ENCODE measurements around the gene SMG6.

GRCh38 chr17:2016494-2016893, 287.1 kb downstream of the SMG6 start:
- no peak for TF ChIP-seq EZH2 (IDR thresholded peaks at IDR 0.05; ENCODE audit: low read depth, low read length, severe bottlenecking)
- no peak for TF ChIP-seq ZNF274 (IDR thresholded peaks at IDR 0.05; ENCODE audit: borderline replicate concordance, extremely low read depth, low read length)
- TF ChIP-seq, protein P1, sequence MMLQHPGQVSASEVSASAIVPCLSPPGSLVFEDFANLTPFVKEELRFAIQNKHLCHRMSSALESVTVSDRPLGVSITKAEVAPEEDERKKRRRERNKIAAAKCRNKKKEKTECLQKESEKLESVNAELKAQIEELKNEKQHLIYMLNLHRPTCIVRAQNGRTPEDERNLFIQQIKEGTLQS (IDR thresholded peaks at IDR 0.05; ENCODE audit: insufficient read depth, low read depth, low read length), result no peak
- TF ChIP-seq CTCF (IDR thresholded peaks at IDR 0.05; ENCODE audit: control extremely low read depth in 1 of 3, insufficient read depth in 1 of 3, low read depth in 1 of 3, low read length in 3 of 3), result no peak
- TF ChIP-seq CHD2 (IDR thresholded peaks at IDR 0.05; ENCODE audit: low read length), result no peak
- TF ChIP-seq, protein P2, sequence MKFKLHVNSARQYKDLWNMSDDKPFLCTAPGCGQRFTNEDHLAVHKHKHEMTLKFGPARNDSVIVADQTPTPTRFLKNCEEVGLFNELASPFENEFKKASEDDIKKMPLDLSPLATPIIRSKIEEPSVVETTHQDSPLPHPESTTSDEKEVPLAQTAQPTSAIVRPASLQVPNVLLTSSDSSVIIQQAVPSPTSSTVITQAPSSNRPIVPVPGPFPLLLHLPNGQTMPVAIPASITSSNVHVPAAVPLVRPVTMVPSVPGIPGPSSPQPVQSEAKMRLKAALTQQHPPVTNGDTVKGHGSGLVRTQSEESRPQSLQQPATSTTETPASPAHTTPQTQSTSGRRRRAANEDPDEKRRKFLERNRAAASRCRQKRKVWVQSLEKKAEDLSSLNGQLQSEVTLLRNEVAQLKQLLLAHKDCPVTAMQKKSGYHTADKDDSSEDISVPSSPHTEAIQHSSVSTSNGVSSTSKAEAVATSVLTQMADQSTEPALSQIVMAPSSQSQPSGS (IDR thresholded peaks at IDR 0.05; ENCODE audit: low read length), result no peak
- TF ChIP-seq, protein P3, sequence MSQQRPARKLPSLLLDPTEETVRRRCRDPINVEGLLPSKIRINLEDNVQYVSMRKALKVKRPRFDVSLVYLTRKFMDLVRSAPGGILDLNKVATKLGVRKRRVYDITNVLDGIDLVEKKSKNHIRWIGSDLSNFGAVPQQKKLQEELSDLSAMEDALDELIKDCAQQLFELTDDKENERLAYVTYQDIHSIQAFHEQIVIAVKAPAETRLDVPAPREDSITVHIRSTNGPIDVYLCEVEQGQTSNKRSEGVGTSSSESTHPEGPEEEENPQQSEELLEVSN (IDR thresholded peaks at IDR 0.05), result no peak
- no peak for TF ChIP-seq BRCA1 (IDR thresholded peaks at IDR 0.05; ENCODE audit: low read depth, low read length)
- TF ChIP-seq MAFK (IDR thresholded peaks at IDR 0.05; ENCODE audit: low read depth, low read length), result no peak
- no peak for TF ChIP-seq SRF (IDR thresholded peaks at IDR 0.05; ENCODE audit: low read depth, low read length)
- TF ChIP-seq RFX5 (IDR thresholded peaks at IDR 0.05; ENCODE audit: borderline replicate concordance, low read depth, low read length), result no peak
- TF ChIP-seq EP300 (IDR thresholded peaks at IDR 0.05; ENCODE audit: borderline replicate concordance in 1 of 2, low read depth in 2 of 2, low read length in 2 of 2), result no peak
- TF ChIP-seq POLR2A (IDR thresholded peaks at IDR 0.05; ENCODE audit: control extremely low read depth in 1 of 2, low read depth in 2 of 2, low read length in 2 of 2), result no peak
- no peak for TF ChIP-seq POLR2AphosphoS5 (IDR thresholded peaks at IDR 0.05; ENCODE audit: low read depth, low read length)
